HepG2 (cell line): ENCODE results near the gene DOCK1. TPM values are rescaled to one million over a fixed set of nuclear protein-coding genes. Genes with fewer than 3 reads are reported as not detected.

ENCODE experiments used
- ATAC-seq: fragments of 200-7000 bp; cut with Tn5 transposase; 3 replicates; pipeline ENCODE4 v1.9.1; 2020; ENCODE audit warnings: mild to moderate bottlenecking, moderate library complexity
- BruUV-seq: library from RNA; stranded (reverse); fragments of 400-500 nt; replicated peaks from 2 replicates; lab custom pipeline; 2021; lab: Mats Ljungman, UMichigan
- CTCF ChIA-PET: fragments of 300-600 bp; formaldehyde crosslinking; extraction: SDS; loops from one replicate; lab custom pipeline; 2021; ENCODE audit warnings: low total read pairs, inconsistent platforms, low intra/inter-chr PET ratio; lab: Yijun Ruan, JAX
- POLR2A ChIA-PET: fragments of 350-600 bp; sonication (Branson Sonifier 250); formaldehyde crosslinking; loops from one replicate; lab custom pipeline; 2020; ENCODE audit warnings: antibody characterized with exemption, inconsistent platforms; lab: Yijun Ruan, JAX
- DNase-seq: peaks from one replicate; pipeline ENCODE4 v3.0.0-alpha.2; 2015; ENCODE audit warnings: low spot score
- FAIRE-seq: peaks from 3 replicates; lab custom pipeline; 2011; peaks lifted over from hg19 to GRCh38; lab: Jason Lieb, UNC
- H2AFZ ChIP-seq: one replicate; pipeline ENCODE4 v1.6.1; 2011; ENCODE audit warnings: low read length, inconsistent platforms
- H3K27ac ChIP-seq: fragments of 300-600 bp; 3 replicates; pipeline ENCODE4 v1.8.0; 2011; ENCODE audit warnings: mixed run types, mild to moderate bottlenecking, mixed read lengths, low read length, inconsistent platforms; ENCODE audit not compliant: insufficient read depth; ENCODE audit errors: extremely low read length
- H3K27me3 ChIP-seq, 2 experiments: fragments of 200-600 bp in 1 of 2; 2 replicates in 1 of 2; 3 replicates in 1 of 2; pipeline versions ENCODE4 v1.6.0 to v1.8.0; 2011; ENCODE audit warnings: low read length in 2 of 2, mild to moderate bottlenecking in 2 of 2, moderate library complexity in 2 of 2, inconsistent platforms in 1 of 2; ENCODE audit not compliant: insufficient read depth in 2 of 2, control insufficient read depth in 1 of 2
- H3K36me3 ChIP-seq, 2 experiments: fragments of 200-600 bp in 1 of 2; replicated peaks in 1 of 2; 2 replicates in 1 of 2; 3 replicates in 1 of 2; pipeline versions ENCODE4 v1.5.1 to v1.8.0; 2011; ENCODE audit warnings: low read length in 2 of 2, inconsistent platforms in 1 of 2; ENCODE audit not compliant: insufficient read depth in 2 of 2, control insufficient read depth in 1 of 2
- H3K4me1 ChIP-seq: 2 replicates; pipeline ENCODE4 v1.5.1; 2012; ENCODE audit warnings: low read length, inconsistent platforms; ENCODE audit not compliant: insufficient read depth
- H3K4me2 ChIP-seq: 2 replicates; pipeline ENCODE4 v1.6.0; 2011; ENCODE audit warnings: low read depth, low read length, inconsistent platforms
- H3K4me3 ChIP-seq, 3 experiments: fragments of 200-600 bp in 1 of 3; sonication (generic), shearing (Covaris generic) in 1 of 3; replicated peaks in 1 of 3; 2 replicates each; pipeline ENCODE4 v1.5.1; 2011 to 2016; ENCODE audit warnings: low read length in 3 of 3, inconsistent platforms in 2 of 3, low read depth in 2 of 3, mild to moderate bottlenecking in 2 of 3, control low read depth in 1 of 3, mixed read lengths in 1 of 3; ENCODE audit not compliant: insufficient read depth in 1 of 3
- H3K79me2 ChIP-seq: one replicate; pipeline ENCODE4 v1.6.1; 2011; ENCODE audit warnings: low read length, inconsistent platforms; ENCODE audit not compliant: insufficient read depth
- H3K9ac ChIP-seq: 2 replicates; pipeline ENCODE4 v1.6.0; 2011; ENCODE audit warnings: mild to moderate bottlenecking, low read depth, low read length, inconsistent platforms; ENCODE audit not compliant: insufficient read depth
- H3K9me3 ChIP-seq: 2 replicates; pipeline ENCODE4 v1.5.1; 2012; ENCODE audit warnings: mild to moderate bottlenecking, low read length
- H4K20me1 ChIP-seq: 2 replicates; pipeline ENCODE4 v1.6.0; 2011; ENCODE audit warnings: inconsistent platforms, mild to moderate bottlenecking, low read length, moderate library complexity; ENCODE audit not compliant: insufficient read depth
- CCDC6 ChIP-seq: sonication (generic); formaldehyde crosslinking; IDR thresholded peaks from 2 replicates; pipeline ENCODE4 v1.8.1; 2022; ENCODE audit warnings: mild to moderate bottlenecking, missing genetic modification reagents, moderate library complexity
- CEBPB ChIP-seq: IDR thresholded peaks from 2 replicates; pipeline ENCODE4 v1.6.1; 2011; ENCODE audit warnings: low read depth, low read length, improper control_type of control experiment, borderline replicate concordance
- FOXA1 ChIP-seq, 2 experiments: fragments of 450-650 bp in 1 of 2; sonication (generic) in 1 of 2; formaldehyde crosslinking in 1 of 2; IDR thresholded peaks; 2 replicates each; pipeline versions ENCODE4 v1.4.0 to v1.6.1; 2016 to 2020; ENCODE audit warnings: missing genetic modification reagents in 1 of 2
- SNAI1 ChIP-seq: sonication (generic); formaldehyde crosslinking; IDR thresholded peaks from 2 replicates; pipeline ENCODE4 v1.5.0; 2020; ENCODE audit warnings: mild to moderate bottlenecking, missing genetic modification reagents, borderline replicate concordance
- ZNF562 ChIP-seq: sonication (generic); formaldehyde crosslinking; IDR thresholded peaks from 2 replicates; pipeline ENCODE4 v1.8.0; 2022; ENCODE audit warnings: missing genetic modification reagents, borderline replicate concordance
- WGBS: methylation state at CpG from one replicate; pipeline ENCODE4 v1.1.6; 2017; ENCODE audit warnings: low lambda C conversion rate; 5-methylcytosine and 5-hydroxymethylcytosine counted together
- in situ Hi-C: cut with HindIII; loops from 2 replicates; pipeline ENCODE4 v1.10.0; 2017; ENCODE audit warnings: low pct_unique_long_range_greater_than_20kb; ENCODE audit not compliant: extremely low pct_ligation_motif_present
- intact Hi-C: fragments of 100-400 bp; cut with micrococcal nuclease; formaldehyde crosslinking; loops from one replicate; pipeline ENCODE4 v1.10.0; 2022; ENCODE audit not compliant: unreplicated experiment
- polyA plus RNA-seq, 8 experiments: library from polyadenylated mRNA; depleted of rRNA in 3 of 8; stranded (reverse) in 7 of 8; unstranded in 1 of 8; fragments of >200 nt; fragmentation: Illumina TruSeq in 4 of 8; extraction: Trizol in 4 of 8; gene quantifications; 2 replicates each; pipeline versions ENCODE4 v1.2.1 to v1.2.3, GENCODE V29; 2011 to 2016; ENCODE audit warnings: low read depth in 4 of 8, missing spikeins in 1 of 8, mixed read lengths in 1 of 8; ENCODE audit not compliant: insufficient read depth in 1 of 8
- total RNA-seq, 5 experiments: library from RNA; depleted of rRNA; stranded (reverse); fragments of >200 nt; fragmentation: Illumina TruSeq; extraction: Trizol; gene quantifications; 2 replicates each; pipeline ENCODE4 v1.2.3, GENCODE V29; 2016; ENCODE audit warnings: low read depth in 1 of 5
- TF ChIP-seq, protein P1 (sequence below): sonication (generic); formaldehyde crosslinking; IDR thresholded peaks from 2 replicates; pipeline ENCODE4 v1.4.0; 2020; ENCODE audit warnings: missing genetic modification reagents
- TF ChIP-seq, protein P2 (sequence below): sonication (generic); formaldehyde crosslinking; IDR thresholded peaks from 2 replicates; pipeline ENCODE4 v1.4.0; 2020; ENCODE audit warnings: mild to moderate bottlenecking, missing genetic modification reagents

DOCK1 gene
- total and polyA plus RNA-seq, 2 of the 13 experiments (the other 11 are each of a cell fraction or from before 2014, with no cell fraction given) = 8.3 to 25.5 TPM

DNA sequence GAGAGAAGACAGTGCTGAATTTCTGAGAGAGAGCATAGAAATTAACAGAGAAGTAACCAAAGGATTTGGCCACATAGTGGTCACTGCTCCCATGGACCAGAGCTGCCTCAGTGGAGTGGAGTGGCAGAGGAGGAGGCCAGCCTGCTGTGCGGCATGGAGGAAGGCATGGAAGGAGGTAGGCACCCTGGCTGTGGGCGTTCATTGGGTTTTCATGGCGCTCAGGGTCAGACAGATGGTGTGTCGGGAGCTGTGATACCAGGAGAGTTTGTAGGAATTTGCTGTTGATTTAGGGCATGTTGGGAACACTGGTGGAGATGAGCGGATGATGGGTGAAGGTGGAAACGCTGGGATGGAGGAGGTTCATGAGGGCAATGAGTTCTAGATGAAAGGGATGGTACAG lies 370.0 kb downstream of the DOCK1 start (continued):
- TF ChIP-seq, protein P1, sequence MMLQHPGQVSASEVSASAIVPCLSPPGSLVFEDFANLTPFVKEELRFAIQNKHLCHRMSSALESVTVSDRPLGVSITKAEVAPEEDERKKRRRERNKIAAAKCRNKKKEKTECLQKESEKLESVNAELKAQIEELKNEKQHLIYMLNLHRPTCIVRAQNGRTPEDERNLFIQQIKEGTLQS (CRISPR knock-in tag) = no peak
- no peak for TF ChIP-seq CCDC6 (CRISPR knock-in tag)

DNA sequence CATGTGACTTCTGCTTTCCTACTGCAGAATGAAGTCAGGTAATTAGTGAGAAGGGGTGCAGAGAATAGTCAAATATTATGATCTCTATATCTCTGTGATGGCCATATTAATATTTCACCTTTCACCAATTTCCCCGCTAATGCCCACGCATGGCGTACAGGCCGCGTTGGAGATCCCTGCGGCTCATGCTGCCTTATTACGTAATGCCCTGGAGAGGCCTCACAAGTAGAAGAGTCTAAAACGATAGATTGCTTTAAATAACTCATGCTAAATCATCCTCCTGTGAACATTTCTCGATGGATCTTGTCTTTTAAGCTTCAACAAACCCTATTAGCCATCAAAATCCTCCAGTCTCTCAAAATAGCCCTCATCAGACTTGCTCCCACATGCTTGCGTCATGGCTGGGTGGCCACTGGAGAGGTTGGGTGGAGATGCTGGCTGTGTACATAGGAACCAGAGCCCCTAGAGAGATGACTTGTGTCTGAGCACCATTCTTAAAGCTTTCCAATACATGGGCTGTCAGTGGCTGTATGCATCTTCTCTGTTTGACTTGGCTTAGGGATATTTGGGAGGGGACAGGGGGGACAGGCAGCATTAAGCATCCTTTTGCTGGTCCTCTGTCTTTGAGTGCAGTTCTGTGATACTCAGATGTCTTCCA lies 370.7 kb downstream of the DOCK1 start:
- Histone ChIP-seq H3K9ac (no peak overlapping the region), H3K4me1 (peaks cover 38% of the 10 kb centered on the region), H2AFZ (no peak overlapping the region), H3K9me3 (no peaks in the 10 kb centered on the region), H3K36me3 (peaks cover 0 to 13% of the 10 kb centered on the region in 2 experiments; a peak in 1 of 5 replicates), H3K4me2 (no peak overlapping the region), H4K20me1 (no peaks in the 10 kb centered on the region), H3K27me3 (no peaks in the 10 kb centered on the region), H3K4me3 (no peak overlapping the region), H3K27ac (no peak overlapping the region), H3K79me2 (no peaks in the 10 kb centered on the region)
- 93% methylated on average over 10 of the region's 10 CpGs for WGBS
- no peak for FAIRE-seq
- TF ChIP-seq, protein P2, sequence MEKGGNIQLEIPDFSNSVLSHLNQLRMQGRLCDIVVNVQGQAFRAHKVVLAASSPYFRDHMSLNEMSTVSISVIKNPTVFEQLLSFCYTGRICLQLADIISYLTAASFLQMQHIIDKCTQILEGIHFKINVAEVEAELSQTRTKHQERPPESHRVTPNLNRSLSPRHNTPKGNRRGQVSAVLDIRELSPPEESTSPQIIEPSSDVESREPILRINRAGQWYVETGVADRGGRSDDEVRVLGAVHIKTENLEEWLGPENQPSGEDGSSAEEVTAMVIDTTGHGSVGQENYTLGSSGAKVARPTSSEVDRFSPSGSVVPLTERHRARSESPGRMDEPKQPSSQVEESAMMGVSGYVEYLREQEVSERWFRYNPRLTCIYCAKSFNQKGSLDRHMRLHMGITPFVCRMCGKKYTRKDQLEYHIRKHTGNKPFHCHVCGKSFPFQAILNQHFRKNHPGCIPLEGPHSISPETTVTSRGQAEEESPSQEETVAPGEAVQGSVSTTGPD (CRISPR knock-in tag) = no peak
- TF ChIP-seq FOXA1 (IDR thresholded peaks at IDR 0.05) = no peak
- no peak for TF ChIP-seq FOXA1 (CRISPR knock-in tag; IDR thresholded peaks at IDR 0.05)
- no peak for TF ChIP-seq SNAI1
- TF ChIP-seq ZNF562 (CRISPR knock-in tag) = no peak
- peak; percentile 60 for TF ChIP-seq CEBPB
- ChIA-PET POLR2A (no interaction called here), CTCF (no interaction called here)
- in situ Hi-C loops (no loop called here), intact Hi-C loops (no loop called here)
- no peak for DNase-seq
- no TSS peak for BruUV-seq
- ATAC-seq = no peak
